ENCODE measurements around the gene NELFA. TPM values are rescaled to one million over a fixed set of nuclear protein-coding genes. Genes with fewer than 3 reads are reported as not detected.
A peak's percentile ranks its signal among the peaks of the same experiment; 100 is the strongest.

The NELFA gene
- total and polyA plus RNA-seq, 2 of the 13 experiments (the other 11 are each of a cell fraction or from before 2014, with no cell fraction given) = 13.3 to 18.5 TPM

DNA sequence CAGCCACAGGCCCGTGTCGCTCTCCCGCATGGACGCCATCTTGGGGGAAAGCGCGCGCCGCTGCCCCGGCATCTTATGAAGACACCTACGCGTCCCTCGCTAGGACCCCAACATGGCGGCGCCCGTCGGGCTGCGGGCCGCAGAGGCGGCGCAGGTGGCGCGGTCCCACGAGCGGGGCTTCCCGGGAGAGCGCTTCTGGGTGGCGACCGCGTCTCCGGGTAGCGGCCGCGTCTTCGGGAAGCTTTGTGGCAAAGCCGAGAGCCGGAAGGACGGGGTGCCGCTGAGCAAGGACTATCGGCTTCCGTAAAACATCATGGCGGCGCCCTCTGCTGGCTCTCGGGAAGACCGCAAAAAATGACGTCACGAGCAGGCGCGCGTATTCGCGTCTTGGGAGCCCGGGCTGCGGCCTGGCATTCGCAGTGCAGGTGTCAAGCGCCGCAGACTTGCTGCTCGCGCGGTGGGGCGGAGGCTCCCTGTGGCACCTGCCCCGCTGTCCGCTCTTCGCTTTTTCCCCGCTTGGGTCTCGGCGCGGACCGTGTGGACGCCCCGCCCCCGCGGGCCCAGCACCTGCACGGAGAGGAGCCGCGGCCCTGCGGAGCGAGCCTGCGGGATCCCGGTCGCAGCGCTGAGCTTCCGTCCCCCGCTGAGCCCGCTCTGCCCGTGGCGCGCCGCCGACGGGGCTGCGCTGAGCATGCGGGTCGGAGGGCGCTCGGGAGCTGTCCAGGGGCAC is at the start of gene NELFA (continued):
- TF ChIP-seq IRX3 (CRISPR knock-in tag; IDR thresholded peaks at IDR 0.05; ENCODE audit: borderline replicate concordance, low read depth) (peak; percentile 92), NBN (conservative IDR thresholded peaks at IDR 0.05) (no peak), ARID2 (CRISPR knock-in tag; IDR thresholded peaks at IDR 0.05; ENCODE audit: borderline replicate concordance) (peak; percentile 66; the same call in 1 of the 2 replicates), ZNF549 (CRISPR knock-in tag; IDR thresholded peaks at IDR 0.05) (no peak), HNRNPUL1 (IDR thresholded peaks at IDR 0.05; ENCODE audit: low read depth, low read length) (no peak), ZNF572 (CRISPR knock-in tag; IDR thresholded peaks at IDR 0.05) (peak; percentile 85; the same call in 1 of the 2 replicates), SATB2 (CRISPR knock-in tag; IDR thresholded peaks at IDR 0.05) (no peak), KLF16 (CRISPR knock-in tag; IDR thresholded peaks at IDR 0.05) (peak in 1 of 2 experiments; percentile 85; a peak in 2 of 4 replicates), HOXA3 (CRISPR knock-in tag; IDR thresholded peaks at IDR 0.05) (peak; percentile 99), ZSCAN31 (CRISPR knock-in tag; IDR thresholded peaks at IDR 0.05; ENCODE audit: low read depth) (peak; percentile 67; the same call in 1 of the 2 replicates), ZNF660 (CRISPR knock-in tag; IDR thresholded peaks at IDR 0.05; ENCODE audit: borderline replicate concordance, low read depth) (no peak), MEIS2 (CRISPR knock-in tag; IDR thresholded peaks at IDR 0.05) (no peak)
- TF ChIP-seq, protein P1, sequence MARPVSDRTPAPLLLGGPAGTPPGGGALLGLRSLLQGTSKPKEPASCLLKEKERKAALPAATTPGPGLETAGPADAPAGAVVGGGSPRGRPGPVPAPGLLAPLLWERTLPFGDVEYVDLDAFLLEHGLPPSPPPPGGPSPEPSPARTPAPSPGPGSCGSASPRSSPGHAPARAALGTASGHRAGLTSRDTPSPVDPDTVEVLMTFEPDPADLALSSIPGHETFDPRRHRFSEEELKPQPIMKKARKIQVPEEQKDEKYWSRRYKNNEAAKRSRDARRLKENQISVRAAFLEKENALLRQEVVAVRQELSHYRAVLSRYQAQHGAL (CRISPR knock-in tag; IDR thresholded peaks at IDR 0.05; ENCODE audit: not compliant biosample characterization) = no peak
- TF ChIP-seq, protein P2, sequence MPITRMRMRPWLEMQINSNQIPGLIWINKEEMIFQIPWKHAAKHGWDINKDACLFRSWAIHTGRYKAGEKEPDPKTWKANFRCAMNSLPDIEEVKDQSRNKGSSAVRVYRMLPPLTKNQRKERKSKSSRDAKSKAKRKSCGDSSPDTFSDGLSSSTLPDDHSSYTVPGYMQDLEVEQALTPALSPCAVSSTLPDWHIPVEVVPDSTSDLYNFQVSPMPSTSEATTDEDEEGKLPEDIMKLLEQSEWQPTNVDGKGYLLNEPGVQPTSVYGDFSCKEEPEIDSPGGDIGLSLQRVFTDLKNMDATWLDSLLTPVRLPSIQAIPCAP (CRISPR knock-in tag; IDR thresholded peaks at IDR 0.05; ENCODE audit: low read depth) = 0 out of 2 replicates have a peak, but pooled peaks have one; percentile 71
- TF ChIP-seq, protein P3, sequence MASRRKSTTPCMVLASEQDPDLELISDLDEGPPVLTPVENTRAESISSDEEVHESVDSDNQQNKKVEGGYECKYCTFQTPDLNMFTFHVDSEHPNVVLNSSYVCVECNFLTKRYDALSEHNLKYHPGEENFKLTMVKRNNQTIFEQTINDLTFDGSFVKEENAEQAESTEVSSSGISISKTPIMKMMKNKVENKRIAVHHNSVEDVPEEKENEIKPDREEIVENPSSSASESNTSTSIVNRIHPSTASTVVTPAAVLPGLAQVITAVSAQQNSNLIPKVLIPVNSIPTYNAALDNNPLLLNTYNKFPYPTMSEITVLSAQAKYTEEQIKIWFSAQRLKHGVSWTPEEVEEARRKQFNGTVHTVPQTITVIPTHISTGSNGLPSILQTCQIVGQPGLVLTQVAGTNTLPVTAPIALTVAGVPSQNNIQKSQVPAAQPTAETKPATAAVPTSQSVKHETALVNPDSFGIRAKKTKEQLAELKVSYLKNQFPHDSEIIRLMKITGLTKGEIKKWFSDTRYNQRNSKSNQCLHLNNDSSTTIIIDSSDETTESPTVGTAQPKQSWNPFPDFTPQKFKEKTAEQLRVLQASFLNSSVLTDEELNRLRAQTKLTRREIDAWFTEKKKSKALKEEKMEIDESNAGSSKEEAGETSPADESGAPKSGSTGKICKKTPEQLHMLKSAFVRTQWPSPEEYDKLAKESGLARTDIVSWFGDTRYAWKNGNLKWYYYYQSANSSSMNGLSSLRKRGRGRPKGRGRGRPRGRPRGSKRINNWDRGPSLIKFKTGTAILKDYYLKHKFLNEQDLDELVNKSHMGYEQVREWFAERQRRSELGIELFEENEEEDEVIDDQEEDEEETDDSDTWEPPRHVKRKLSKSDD (CRISPR knock-in tag; IDR thresholded peaks at IDR 0.05; ENCODE audit: low read depth) = peak; percentile 92
- TF ChIP-seq, protein P4, sequence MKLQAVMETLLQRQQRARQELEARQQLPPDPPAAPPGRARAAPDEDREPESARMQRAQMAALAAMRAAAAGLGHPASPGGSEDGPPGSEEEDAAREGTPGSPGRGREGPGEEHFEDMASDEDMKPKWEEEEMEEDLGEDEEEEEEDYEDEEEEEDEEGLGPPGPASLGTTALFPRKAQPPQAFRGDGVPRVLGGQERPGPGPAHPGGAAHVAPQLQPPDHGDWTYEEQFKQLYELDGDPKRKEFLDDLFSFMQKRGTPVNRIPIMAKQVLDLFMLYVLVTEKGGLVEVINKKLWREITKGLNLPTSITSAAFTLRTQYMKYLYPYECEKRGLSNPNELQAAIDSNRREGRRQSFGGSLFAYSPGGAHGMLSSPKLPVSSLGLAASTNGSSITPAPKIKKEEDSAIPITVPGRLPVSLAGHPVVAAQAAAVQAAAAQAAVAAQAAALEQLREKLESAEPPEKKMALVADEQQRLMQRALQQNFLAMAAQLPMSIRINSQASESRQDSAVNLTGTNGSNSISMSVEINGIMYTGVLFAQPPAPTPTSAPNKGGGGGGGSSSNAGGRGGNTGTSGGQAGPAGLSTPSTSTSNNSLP (IDR thresholded peaks at IDR 0.05; ENCODE audit: low read depth, low read length) = no peak
- TF ChIP-seq, protein P5, sequence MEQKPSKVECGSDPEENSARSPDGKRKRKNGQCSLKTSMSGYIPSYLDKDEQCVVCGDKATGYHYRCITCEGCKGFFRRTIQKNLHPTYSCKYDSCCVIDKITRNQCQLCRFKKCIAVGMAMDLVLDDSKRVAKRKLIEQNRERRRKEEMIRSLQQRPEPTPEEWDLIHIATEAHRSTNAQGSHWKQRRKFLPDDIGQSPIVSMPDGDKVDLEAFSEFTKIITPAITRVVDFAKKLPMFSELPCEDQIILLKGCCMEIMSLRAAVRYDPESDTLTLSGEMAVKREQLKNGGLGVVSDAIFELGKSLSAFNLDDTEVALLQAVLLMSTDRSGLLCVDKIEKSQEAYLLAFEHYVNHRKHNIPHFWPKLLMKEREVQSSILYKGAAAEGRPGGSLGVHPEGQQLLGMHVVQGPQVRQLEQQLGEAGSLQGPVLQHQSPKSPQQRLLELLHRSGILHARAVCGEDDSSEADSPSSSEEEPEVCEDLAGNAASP (CRISPR knock-in tag; IDR thresholded peaks at IDR 0.05; ENCODE audit: borderline replicate concordance) = peak; percentile 17; the same call in 1 of the 2 replicates
- TF ChIP-seq, protein P6, sequence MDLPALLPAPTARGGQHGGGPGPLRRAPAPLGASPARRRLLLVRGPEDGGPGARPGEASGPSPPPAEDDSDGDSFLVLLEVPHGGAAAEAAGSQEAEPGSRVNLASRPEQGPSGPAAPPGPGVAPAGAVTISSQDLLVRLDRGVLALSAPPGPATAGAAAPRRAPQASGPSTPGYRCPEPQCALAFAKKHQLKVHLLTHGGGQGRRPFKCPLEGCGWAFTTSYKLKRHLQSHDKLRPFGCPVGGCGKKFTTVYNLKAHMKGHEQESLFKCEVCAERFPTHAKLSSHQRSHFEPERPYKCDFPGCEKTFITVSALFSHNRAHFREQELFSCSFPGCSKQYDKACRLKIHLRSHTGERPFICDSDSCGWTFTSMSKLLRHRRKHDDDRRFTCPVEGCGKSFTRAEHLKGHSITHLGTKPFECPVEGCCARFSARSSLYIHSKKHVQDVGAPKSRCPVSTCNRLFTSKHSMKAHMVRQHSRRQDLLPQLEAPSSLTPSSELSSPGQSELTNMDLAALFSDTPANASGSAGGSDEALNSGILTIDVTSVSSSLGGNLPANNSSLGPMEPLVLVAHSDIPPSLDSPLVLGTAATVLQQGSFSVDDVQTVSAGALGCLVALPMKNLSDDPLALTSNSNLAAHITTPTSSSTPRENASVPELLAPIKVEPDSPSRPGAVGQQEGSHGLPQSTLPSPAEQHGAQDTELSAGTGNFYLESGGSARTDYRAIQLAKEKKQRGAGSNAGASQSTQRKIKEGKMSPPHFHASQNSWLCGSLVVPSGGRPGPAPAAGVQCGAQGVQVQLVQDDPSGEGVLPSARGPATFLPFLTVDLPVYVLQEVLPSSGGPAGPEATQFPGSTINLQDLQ (CRISPR knock-in tag; IDR thresholded peaks at IDR 0.05) = peak; percentile 72; the same call in 1 of the 2 replicates
